AG04450 (cell line): ENCODE data around the gene SUSD4. TPM values are rescaled to one million over a fixed set of nuclear protein-coding genes. Genes with fewer than 3 reads are reported as not detected.

Experiments
- CTCF ChIA-PET: fragments of 300-600, 350-600 bp; formaldehyde crosslinking; extraction: SDS; loops from one replicate; lab custom pipeline; 2022; ENCODE audit warnings: antibody characterized with exemption, inconsistent platforms; lab: Charles Lee
- POLR2A ChIA-PET: fragments of 350-600 bp; formaldehyde crosslinking; extraction: SDS; loops from one replicate; lab custom pipeline; 2021; ENCODE audit warnings: antibody characterized with exemption, inconsistent platforms; lab: Yijun Ruan, JAX
- DNase-seq: peaks from one replicate; pipeline ENCODE4 v3.0.0-alpha.2; 2011; ENCODE audit warnings: low read depth, low spot score
- H3K27ac ChIP-seq: one replicate; pipeline ENCODE4 v1.5.1; 2012; ENCODE audit warnings: low read depth, low read length, control low read depth
- H3K27me3 ChIP-seq: one replicate; pipeline ENCODE4 v1.6.0; 2012; ENCODE audit warnings: low read length; ENCODE audit not compliant: control insufficient read depth, insufficient read depth
- H3K4me3 ChIP-seq: 2 replicates; pipeline ENCODE4 v1.5.1; 2011; ENCODE audit warnings: mild to moderate bottlenecking, low read depth, low read length, control low read depth
- H3K9me3 ChIP-seq: 2 replicates; pipeline ENCODE4 v1.5.1; 2012; ENCODE audit warnings: low read length; ENCODE audit not compliant: control insufficient read depth, insufficient read depth
- CTCF ChIP-seq: IDR thresholded peaks from 2 replicates; pipeline ENCODE4 v1.5.1; 2011; ENCODE audit warnings: low read depth, low read length, control low read depth, inconsistent platforms
- polyA plus RNA-seq: library from polyadenylated mRNA; depleted of rRNA; stranded (reverse); fragments of >200 nt; gene quantifications from 2 replicates; pipeline ENCODE4 v1.2.3, GENCODE V29; 2011

The SUSD4 gene
- polyA plus RNA-seq, 1 experiment = 0.29 TPM

DNA sequence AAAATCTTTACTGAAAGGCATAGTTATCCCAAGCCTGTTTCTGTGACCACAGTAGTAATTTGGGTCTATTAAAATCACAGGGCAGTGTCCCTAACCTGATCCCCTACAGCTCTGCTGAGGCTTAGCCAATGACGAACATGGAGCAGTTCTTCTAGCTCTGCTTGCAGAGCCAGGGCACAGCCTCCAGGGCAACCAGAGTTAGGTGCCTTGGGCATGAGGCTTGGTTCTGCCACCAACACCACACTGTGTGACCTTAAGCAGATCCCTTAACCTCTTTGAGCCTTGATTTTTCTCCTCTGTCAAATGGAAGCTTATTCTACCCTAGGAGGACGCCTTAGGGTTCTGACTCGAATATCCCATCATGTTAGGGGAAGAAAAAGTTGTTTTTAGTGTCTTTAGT is 134.2 kb downstream of the SUSD4 start:
- Histone ChIP-seq H3K9me3 (no peaks in the 10 kb centered on the region; the same call in 1 of the 2 replicates), H3K27ac (no peak overlapping the region), H3K27me3 (no peaks in the 10 kb centered on the region), H3K4me3 (no peak overlapping the region)
- POLR2A ChIA-PET = interaction anchor here (0.6 to 1.0 kb wide), 8 partner anchors 15 to 950 kb away, joined by 3 to 7 read pairs (median 4); no protein-coding TSS in a partner anchor
- CTCF ChIA-PET = interaction anchor here (0.7 to 1.8 kb wide), 5 partner anchors 8 to 106 kb away, joined by 3 to 11 read pairs (median 5); no protein-coding TSS in a partner anchor
- no peak for DNase-seq
- TF ChIP-seq CTCF = no peak

DNA sequence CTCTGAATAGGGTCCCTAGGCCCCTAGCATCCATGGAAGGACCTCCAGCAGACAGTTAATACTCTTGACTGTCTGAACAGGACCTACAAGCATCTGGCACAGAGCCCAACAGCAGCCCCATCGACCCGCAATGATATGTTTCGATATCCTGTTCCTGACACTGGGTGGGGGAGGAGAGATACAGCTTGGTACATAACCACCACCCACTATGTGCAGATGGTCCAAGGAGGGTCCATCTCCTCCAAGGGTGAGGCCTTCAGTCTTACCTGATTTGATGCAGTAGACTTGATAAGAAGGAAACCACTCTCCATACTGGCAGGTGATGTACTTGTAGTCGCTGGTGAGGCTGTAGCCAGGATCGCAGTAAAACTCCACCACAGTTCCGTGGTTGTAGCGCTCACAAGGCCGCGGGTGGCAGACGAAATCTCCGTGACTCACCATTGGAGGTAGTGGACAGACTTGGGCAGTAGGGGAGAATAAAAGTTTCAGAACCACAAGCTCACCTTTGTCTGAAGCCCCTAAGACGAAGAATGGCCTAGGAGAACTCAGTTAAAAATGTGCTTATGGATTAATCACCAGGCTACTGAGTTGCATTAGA is 134.9 kb downstream of the SUSD4 start:
- H3K9me3 ChIP-seq = no peaks in the 10 kb centered on the region; the same call in 1 of the 2 replicates
- POLR2A ChIA-PET = no interaction called here
- no peak overlapping the region for H3K27ac ChIP-seq
- no peak overlapping the region for H3K4me3 ChIP-seq
- H3K27me3 ChIP-seq = no peaks in the 10 kb centered on the region
- CTCF ChIA-PET = interaction anchor here (0.7 to 1.8 kb wide), 3 partner anchors 23 to 105 kb away, joined by 3 to 11 read pairs (median 7); no protein-coding TSS in a partner anchor
- no peak for TF ChIP-seq CTCF
- no peak for DNase-seq

- no peaks in the 10 kb centered on the region; the same call in 1 of the 2 replicates for H3K9me3 ChIP-seq
Observed at GRCh38 chr1:223228201-223228600, 135.8 kb downstream of the SUSD4 start.

DNA sequence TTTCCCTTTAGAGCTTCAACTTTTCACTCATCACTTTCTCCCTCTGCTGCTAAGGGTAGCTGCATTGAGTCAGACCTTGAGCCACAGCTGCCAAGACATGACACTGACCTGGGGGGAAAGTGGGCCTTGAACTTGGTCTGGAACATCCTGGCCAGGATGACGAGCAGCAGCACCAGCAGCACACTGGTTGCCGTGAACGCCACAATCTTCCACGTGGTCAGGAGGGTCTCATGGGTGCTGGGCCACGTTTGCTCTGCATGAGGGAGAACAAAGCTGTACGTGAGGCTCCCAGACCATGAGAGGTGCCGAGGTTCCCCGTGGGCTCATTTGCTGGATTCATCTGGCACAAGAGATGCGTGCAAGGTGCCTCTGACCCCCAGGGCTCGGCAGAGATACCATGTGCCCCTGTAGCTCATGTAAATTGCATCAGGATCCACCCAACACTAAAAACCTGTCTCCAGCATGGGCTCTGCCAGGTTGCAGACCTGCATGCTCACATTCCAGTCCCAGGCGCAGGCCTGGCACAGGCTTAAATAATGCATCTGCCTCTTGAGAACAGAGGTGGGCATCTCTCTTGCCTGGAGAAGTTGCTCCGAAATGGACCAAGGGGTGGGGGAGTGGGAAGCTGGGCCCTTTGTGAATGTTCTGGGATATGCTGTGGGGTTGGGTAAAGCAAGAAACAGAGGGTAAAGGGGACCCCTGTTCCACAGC is 136.3 kb downstream of the SUSD4 start:
- no peaks in the 10 kb centered on the region; the same call in 1 of the 2 replicates for H3K9me3 ChIP-seq
- no peak overlapping the region for H3K4me3 ChIP-seq
- CTCF ChIA-PET = interaction anchor here (1.0 kb wide), 1 partner anchor 94 kb away, joined by 4 read pairs; no protein-coding TSS in a partner anchor
- H3K27ac ChIP-seq = no peak overlapping the region
- H3K27me3 ChIP-seq = no peaks in the 10 kb centered on the region
- POLR2A ChIA-PET = no interaction called here
- DNase-seq = no peak
- no peak for TF ChIP-seq CTCF

More at GRCh38 chr1:223228201-223228600, 135.8 kb downstream of the SUSD4 start:
- ChIA-PET CTCF (no interaction called here), POLR2A (no interaction called here)
- DNase-seq = no peak
- Histone ChIP-seq H3K27me3 (no peaks in the 10 kb centered on the region), H3K4me3 (no peak overlapping the region), H3K27ac (no peak overlapping the region)
- TF ChIP-seq CTCF = no peak

DNA sequence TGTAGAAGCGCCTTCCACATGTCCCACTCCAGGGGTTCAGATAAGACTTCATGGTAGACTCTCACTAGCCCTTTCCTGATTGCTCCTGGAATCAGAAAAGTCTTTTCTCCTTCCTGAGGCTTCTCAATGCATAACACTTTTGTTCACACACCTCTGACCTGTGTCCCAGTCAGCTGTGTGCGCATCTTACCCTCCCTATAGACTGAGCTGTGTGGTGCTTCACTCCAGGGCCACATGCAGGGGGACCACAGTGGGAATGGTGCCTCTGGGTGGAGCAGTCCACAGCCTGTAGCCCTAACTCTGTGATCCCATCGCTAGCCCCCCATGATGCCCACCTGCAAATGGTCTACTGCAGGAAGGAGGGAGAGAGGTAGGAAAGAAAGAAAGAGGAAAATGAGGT is 136.9 kb downstream of the SUSD4 start:
- H3K4me3 ChIP-seq = no peak overlapping the region
- TF ChIP-seq CTCF = no peak
- no peak for DNase-seq
- ChIA-PET CTCF (interaction anchor here (1.0 to 1.7 kb wide), 2 partner anchors 94 to 103 kb away, joined by 4 read pairs; no protein-coding TSS in a partner anchor), POLR2A (no interaction called here)
- no peaks in the 10 kb centered on the region; the same call in 1 of the 2 replicates for H3K9me3 ChIP-seq
- no peaks in the 10 kb centered on the region for H3K27me3 ChIP-seq
- no peak overlapping the region for H3K27ac ChIP-seq
